ENCODE results near the gene GPR146. TPM values are rescaled to one million over a fixed set of nuclear protein-coding genes. Genes with fewer than 3 reads are reported as not detected.

Gene GPR146
- total RNA-seq, 6 experiments from 2014 or later = 13.3 to 45.3 (median 22.8) TPM

GRCh38 chr7:1103789-1104515 is 59.6 kb downstream of the GPR146 start:
- intact Hi-C loops (cut with DNase I) = no loop called here
- TF ChIP-seq CTCF (IDR thresholded peaks at IDR 0.05) = no peak
- no peak for TF ChIP-seq POLR2A (IDR thresholded peaks at IDR 0.05)
- Histone ChIP-seq H3K36me3 (no peaks in the 10 kb centered on the region), H3K9me3 (no peaks in the 10 kb centered on the region), H3K27ac (peak overlapping the region in 2 of 3 donors; percentile 84 to 89), H3K4me3 (no peak overlapping the region), H3K4me1 (peaks cover 0 to 30% (median 16%) of the 10 kb centered on the region in 4 donors), H3K27me3 (no peaks in the 10 kb centered on the region)
- WGBS (ENCODE audit: insufficient coverage, low coverage, low lambda C conversion rate, missing lambda C conversion rate) = 67% methylated on average over 4 of the region's 21 CpGs
- DNase-seq (peak in 1 of 3 donors; percentile 53), ATAC-seq (no peak)

- no peak overlapping the region for H3K4me3 ChIP-seq
- TF ChIP-seq POLR2A (IDR thresholded peaks at IDR 0.05) = no peak
- no peak for TF ChIP-seq CTCF (IDR thresholded peaks at IDR 0.05)
- H3K27ac ChIP-seq = no peak overlapping the region
- no peak for ATAC-seq
- peaks cover 0 to 30% (median 16%) of the 10 kb centered on the region in 4 donors for H3K4me1 ChIP-seq
- no peak for DNase-seq
- intact Hi-C loops (cut with DNase I) = no loop called here
- no peaks in the 10 kb centered on the region for H3K9me3 ChIP-seq
- no peaks in the 10 kb centered on the region for H3K36me3 ChIP-seq
- no peaks in the 10 kb centered on the region for H3K27me3 ChIP-seq
- 81% methylated on average over 8 of the region's 13 CpGs for WGBS (ENCODE audit: insufficient coverage, low coverage, low lambda C conversion rate, missing lambda C conversion rate)
Measured at GRCh38 chr7:1104516-1105179, 60.3 kb downstream of the GPR146 start.

- no peaks in the 10 kb centered on the region for H3K36me3 ChIP-seq
- no peaks in the 10 kb centered on the region for H3K27me3 ChIP-seq
- no peaks in the 10 kb centered on the region for H3K9me3 ChIP-seq
- intact Hi-C loops (cut with DNase I) = no loop called here
- no peak overlapping the region for H3K27ac ChIP-seq
- ATAC-seq = no peak
- no peak overlapping the region for H3K4me3 ChIP-seq
- WGBS (ENCODE audit: insufficient coverage, low coverage, low lambda C conversion rate, missing lambda C conversion rate) = 88% methylated on average over 5 of the region's 11 CpGs
- TF ChIP-seq POLR2A (IDR thresholded peaks at IDR 0.05) (no peak), CTCF (IDR thresholded peaks at IDR 0.05) (no peak)
- H3K4me1 ChIP-seq = peaks cover 0 to 30% (median 16%) of the 10 kb centered on the region in 4 donors
- no peak for DNase-seq
Measured at GRCh38 chr7:1105189-1105588, 60.8 kb downstream of the GPR146 start.

GRCh38 chr7:1106063-1106792 is 61.9 kb downstream of the GPR146 start:
- intact Hi-C loops (cut with DNase I) = no loop called here
- Histone ChIP-seq H3K4me3 (no peak overlapping the region), H3K9me3 (no peaks in the 10 kb centered on the region), H3K27me3 (no peaks in the 10 kb centered on the region), H3K36me3 (no peaks in the 10 kb centered on the region), H3K27ac (no peak overlapping the region), H3K4me1 (peaks cover 0 to 26% (median 15%) of the 10 kb centered on the region in 4 donors)
- DNase-seq (no peak), ATAC-seq (no peak)
- WGBS (ENCODE audit: insufficient coverage, low coverage, low lambda C conversion rate, missing lambda C conversion rate) = 80% methylated on average over 8 of the region's 27 CpGs
- TF ChIP-seq POLR2A (IDR thresholded peaks at IDR 0.05) (no peak), CTCF (IDR thresholded peaks at IDR 0.05) (no peak)

Measured in right lobe of liver (tissue), 6 donors.